ENCODE measurements around the gene KLHL28. TPM values are rescaled to one million over a fixed set of nuclear protein-coding genes. Genes with fewer than 3 reads are reported as not detected.

The KLHL28 gene
- total RNA-seq, 1 experiment from 2014 or later: 10.3 TPM

GRCh38 chr14:44942436-44942835, 19.3 kb downstream of the KLHL28 start:
- Histone ChIP-seq H3K27me3 (ENCODE audit: insufficient read depth, low read depth) (no peaks in the 10 kb centered on the region), H3K4me2 (no peak overlapping the region), H3F3A (ENCODE audit: insufficient read depth, low read depth) (no peaks in the 10 kb centered on the region), H4K20me1 (ENCODE audit: insufficient read depth) (no peaks in the 10 kb centered on the region), H3K36me3 (ENCODE audit: low read depth) (peaks cover 18% of the 10 kb centered on the region), H3K4me1 (replicated peaks; ENCODE audit: insufficient read depth) (no peaks in the 10 kb centered on the region), H3K79me2 (ENCODE audit: low read depth) (no peaks in the 10 kb centered on the region), H2AFZ (no peak overlapping the region), H3K4me3 (no peak overlapping the region), H3K9me3 (ENCODE audit: insufficient read depth, low read depth) (no peaks in the 10 kb centered on the region), H3K27ac (no peak overlapping the region), H3K9me2 (ENCODE audit: insufficient read depth) (no peaks in the 10 kb centered on the region)
- TF ChIP-seq EZH2 (IDR thresholded peaks at IDR 0.05; ENCODE audit: low read depth) (no peak), CTCF (conservative IDR thresholded peaks at IDR 0.05) (no peak)
- intact Hi-C loops (cut with micrococcal nuclease; ENCODE audit: unreplicated experiment): no loop called here
- BruUV-seq (replicated peaks): no TSS peak
- ChIA-PET POLR2A (ENCODE audit: unreplicated experiment) (no interaction called here), CTCF (no interaction called here)
- no peak for DNase-seq

GRCh38 chr14:44941591-44941990, 20.2 kb downstream of the KLHL28 start:
- peaks cover 18% of the 10 kb centered on the region for H3K36me3 ChIP-seq (ENCODE audit: low read depth)
- no peak overlapping the region for H2AFZ ChIP-seq
- no peak overlapping the region for H3K4me2 ChIP-seq
- no peaks in the 10 kb centered on the region for H3F3A ChIP-seq (ENCODE audit: insufficient read depth, low read depth)
- no peaks in the 10 kb centered on the region for H3K9me2 ChIP-seq (ENCODE audit: insufficient read depth)
- H3K4me3 ChIP-seq: no peak overlapping the region
- ChIA-PET CTCF (interaction anchor here (0.6 kb wide), 1 partner anchor 327 kb away, joined by 4 read pairs; no protein-coding TSS in a partner anchor), POLR2A (ENCODE audit: unreplicated experiment) (no interaction called here)
- no peaks in the 10 kb centered on the region for H4K20me1 ChIP-seq (ENCODE audit: insufficient read depth)
- DNase-seq: no peak
- TF ChIP-seq EZH2 (IDR thresholded peaks at IDR 0.05; ENCODE audit: low read depth) (no peak), CTCF (conservative IDR thresholded peaks at IDR 0.05) (no peak)
- no peaks in the 10 kb centered on the region for H3K79me2 ChIP-seq (ENCODE audit: low read depth)
- no TSS peak for BruUV-seq (replicated peaks)
- H3K9me3 ChIP-seq (ENCODE audit: insufficient read depth, low read depth): no peaks in the 10 kb centered on the region
- H3K27me3 ChIP-seq (ENCODE audit: insufficient read depth, low read depth): no peaks in the 10 kb centered on the region
- intact Hi-C loops (cut with micrococcal nuclease; ENCODE audit: unreplicated experiment): no loop called here
- H3K27ac ChIP-seq: no peak overlapping the region
- no peaks in the 10 kb centered on the region for H3K4me1 ChIP-seq (replicated peaks; ENCODE audit: insufficient read depth)

- no peaks in the 10 kb centered on the region for H3K9me3 ChIP-seq (ENCODE audit: insufficient read depth, low read depth)
- no peaks in the 10 kb centered on the region for H3F3A ChIP-seq (ENCODE audit: insufficient read depth, low read depth)
- TF ChIP-seq EZH2 (IDR thresholded peaks at IDR 0.05; ENCODE audit: low read depth) (no peak), CTCF (conservative IDR thresholded peaks at IDR 0.05) (no peak)
- no peak overlapping the region for H2AFZ ChIP-seq
- no peak overlapping the region for H3K4me2 ChIP-seq
- ChIA-PET CTCF (no interaction called here), POLR2A (ENCODE audit: unreplicated experiment) (no interaction called here)
- no peaks in the 10 kb centered on the region for H3K27me3 ChIP-seq (ENCODE audit: insufficient read depth, low read depth)
- BruUV-seq (replicated peaks): no TSS peak
- no peak for DNase-seq
- no peak overlapping the region for H3K4me3 ChIP-seq
- no peaks in the 10 kb centered on the region for H3K4me1 ChIP-seq (replicated peaks; ENCODE audit: insufficient read depth)
- no peak overlapping the region for H3K27ac ChIP-seq
- H3K9me2 ChIP-seq (ENCODE audit: insufficient read depth): no peaks in the 10 kb centered on the region
- no peaks in the 10 kb centered on the region for H4K20me1 ChIP-seq (ENCODE audit: insufficient read depth)
- H3K79me2 ChIP-seq (ENCODE audit: low read depth): no peaks in the 10 kb centered on the region
- intact Hi-C loops (cut with micrococcal nuclease; ENCODE audit: unreplicated experiment): no loop called here
- peaks cover 16% of the 10 kb centered on the region for H3K36me3 ChIP-seq (ENCODE audit: low read depth)
These were observed 20.8 kb downstream of the KLHL28 start for GRCh38 chr14:44940944-44941343.
